ENCODE measurements around the gene CDHR1. TPM values are rescaled to one million over a fixed set of nuclear protein-coding genes. Genes with fewer than 3 reads are reported as not detected.

CDHR1 gene
- polyA plus RNA-seq, 1 experiment: not detected

GRCh38 chr10:84238909-84239308, 44.6 kb downstream of the CDHR1 start:
- peaks cover 10% of the 10 kb centered on the region for H3K27me3 ChIP-seq (ENCODE audit: control insufficient read depth, insufficient read depth, low read length)
- POLR2A ChIA-PET: no interaction called here
- CTCF ChIA-PET: interaction anchor here (1.5 kb wide), 1 partner anchor 18 kb away, joined by 5 read pairs; no protein-coding TSS in a partner anchor
- no peaks in the 10 kb centered on the region; the same call in 1 of the 2 replicates for H3K9me3 ChIP-seq (ENCODE audit: control insufficient read depth, insufficient read depth, low read length)
- H3K27ac ChIP-seq (ENCODE audit: low read depth, low read length): no peak overlapping the region
- no peak for TF ChIP-seq CTCF (IDR thresholded peaks at IDR 0.05; ENCODE audit: low read depth, low read length)
- DNase-seq (ENCODE audit: low read depth, low spot score): no peak
- H3K4me3 ChIP-seq (ENCODE audit: low read depth, low read length): no peak overlapping the region

GRCh38 chr10:84241185-84241790, 47.0 kb downstream of the CDHR1 start, which contains the start of gene LRIT1:
Gene LRIT1 (minus strand): TSS chr10:84241546. CDS start chr10:84241439, 107 bp downstream.
- H3K4me3 ChIP-seq (ENCODE audit: low read depth, low read length): no peak within 1 kb of the TSS
- no peak within 1 kb of the TSS for H3K27ac ChIP-seq (ENCODE audit: low read depth, low read length)
- ChIA-PET CTCF (no interaction called here), POLR2A (no interaction called here)
- H3K27me3 ChIP-seq (ENCODE audit: control insufficient read depth, insufficient read depth, low read length): peaks cover 22% of the 10 kb centered on the region
- no peak for TF ChIP-seq CTCF (IDR thresholded peaks at IDR 0.05; ENCODE audit: low read depth, low read length)
- no peaks in the 10 kb centered on the region; the same call in 1 of the 2 replicates for H3K9me3 ChIP-seq (ENCODE audit: control insufficient read depth, insufficient read depth, low read length)
- DNase-seq (ENCODE audit: low read depth, low spot score): no peak

GRCh38 chr10:84243759-84244158, 49.4 kb downstream of the CDHR1 start:
- Histone ChIP-seq H3K27ac (ENCODE audit: low read depth, low read length) (no peak overlapping the region), H3K9me3 (ENCODE audit: control insufficient read depth, insufficient read depth, low read length) (no peaks in the 10 kb centered on the region), H3K27me3 (ENCODE audit: control insufficient read depth, insufficient read depth, low read length) (peaks cover 29% of the 10 kb centered on the region), H3K4me3 (ENCODE audit: low read depth, low read length) (no peak overlapping the region)
- no peak for TF ChIP-seq CTCF (IDR thresholded peaks at IDR 0.05; ENCODE audit: low read depth, low read length)
- CTCF ChIA-PET: interaction anchor here (1.0 to 2.6 kb wide), 3 partner anchors 13 to 23 kb away, joined by 4 to 6 read pairs (median 6); no protein-coding TSS in a partner anchor
- POLR2A ChIA-PET: no interaction called here
- DNase-seq (ENCODE audit: low read depth, low spot score): no peak

GRCh38 chr10:84244651-84245270, 50.4 kb downstream of the CDHR1 start, which contains the start of gene RGR:
Gene RGR (plus strand): TSS chr10:84245053. CDS start chr10:84245091, 38 bp downstream.
- Histone ChIP-seq H3K9me3 (ENCODE audit: control insufficient read depth, insufficient read depth, low read length) (no peaks in the 10 kb centered on the region), H3K4me3 (ENCODE audit: low read depth, low read length) (no peak within 1 kb of the TSS)

More at GRCh38 chr10:84244651-84245270, 50.4 kb downstream of the CDHR1 start, which contains the start of gene RGR:
- DNase-seq (ENCODE audit: low read depth, low spot score): no peak
- Histone ChIP-seq H3K27me3 (ENCODE audit: control insufficient read depth, insufficient read depth, low read length) (peaks cover 29% of the 10 kb centered on the region), H3K27ac (ENCODE audit: low read depth, low read length) (no peak within 1 kb of the TSS)
- ChIA-PET POLR2A (no interaction called here), CTCF (interaction anchor here (1.3 to 2.6 kb wide), 2 partner anchors 12 to 20 kb away, joined by 6 read pairs; no protein-coding TSS in a partner anchor)
- TF ChIP-seq CTCF (IDR thresholded peaks at IDR 0.05; ENCODE audit: low read depth, low read length): no peak

Measured in AG04450 (cell line).